Calu3 (cell line): ENCODE results near the gene EDC3. TPM values are rescaled to one million over a fixed set of nuclear protein-coding genes. Genes with fewer than 3 reads are reported as not detected.

Source experiments
- BruUV-seq: library from RNA; stranded (reverse); fragments of 400-500 nt; replicated peaks from 2 replicates; lab custom pipeline; 2021; lab: Mats Ljungman, UMichigan
- CTCF ChIA-PET: fragments of 300-600 bp; sonication (Branson Sonifier 250); formaldehyde crosslinking; loops from one replicate; lab custom pipeline; 2022; ENCODE audit warnings: antibody characterized with exemption; lab: Charles Lee
- DNase-seq: peaks from one replicate; pipeline ENCODE4 v3.0.0; 2022
- H3K27ac Mint-ChIP-seq: one replicate; pipeline ENCODE4 v1.8.0; 2022; ENCODE audit warnings: mixed read lengths; ENCODE audit not compliant: unreplicated experiment
- H3K27me3 Mint-ChIP-seq: one replicate; pipeline ENCODE4 v1.8.0; 2022; ENCODE audit warnings: mixed read lengths; ENCODE audit not compliant: unreplicated experiment
- H3K36me3 Mint-ChIP-seq: one replicate; pipeline ENCODE4 v1.8.0; 2022; ENCODE audit warnings: mild to moderate bottlenecking, moderate library complexity, mixed read lengths; ENCODE audit not compliant: insufficient read depth, unreplicated experiment
- H3K4me1 Mint-ChIP-seq: one replicate; pipeline ENCODE4 v1.8.0; 2022; ENCODE audit warnings: mild to moderate bottlenecking, low read depth, mixed read lengths; ENCODE audit not compliant: unreplicated experiment
- H3K4me3 Mint-ChIP-seq: one replicate; pipeline ENCODE4 v1.8.0; 2022; ENCODE audit warnings: mild to moderate bottlenecking, low read depth, moderate library complexity, mixed read lengths; ENCODE audit not compliant: unreplicated experiment
- H3K9me3 Mint-ChIP-seq: one replicate; pipeline ENCODE4 v1.8.0; 2022; ENCODE audit warnings: low read depth, mixed read lengths; ENCODE audit not compliant: unreplicated experiment
- intact Hi-C: fragments of 100-400 bp; cut with micrococcal nuclease; formaldehyde crosslinking; loops from one replicate; pipeline ENCODE4 v1.10.0; 2022; ENCODE audit not compliant: unreplicated experiment
- total RNA-seq: library from RNA; stranded (reverse); gene quantifications from 2 replicates; pipeline ENCODE4 v1.2.3, GENCODE V29; 2022
- TF ChIP-seq, protein P1 (sequence below): fragments of 200-600 bp; IDR thresholded peaks from one replicate; pipeline ENCODE4 v1.8.0; 2022; ENCODE audit warnings: antibody characterized with exemption; ENCODE audit not compliant: unreplicated experiment

Gene EDC3
- total RNA-seq, 1 experiment from 2014 or later: 70.1 TPM

DNA sequence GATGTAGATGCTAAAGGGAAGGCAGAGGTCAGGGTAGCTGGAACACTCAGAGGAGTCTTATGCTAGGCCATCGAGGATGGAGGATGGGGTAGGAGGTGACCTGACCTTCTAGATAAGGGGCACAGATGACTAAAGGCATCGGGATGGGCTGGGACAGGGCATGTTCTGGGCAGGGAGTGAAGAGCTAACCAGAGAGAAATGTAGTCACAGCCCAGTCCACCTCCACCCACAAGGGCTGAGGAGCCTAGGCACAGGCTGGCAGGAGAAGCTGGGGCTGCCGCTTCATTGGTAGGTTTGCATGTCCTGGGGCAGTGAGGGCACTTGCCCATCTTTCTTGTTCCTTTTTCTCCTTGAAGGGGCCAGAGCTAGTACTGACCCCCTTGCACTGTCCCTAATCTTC lies 67.6 kb downstream of the EDC3 start:
- H3K27ac Mint-ChIP-seq: no peak overlapping the region
- CTCF ChIA-PET: interaction anchor here (0.6 to 1.0 kb wide), 2 partner anchors 140 to 263 kb away, joined by 3 to 6 read pairs; no protein-coding TSS in a partner anchor
- TF ChIP-seq, protein P1, sequence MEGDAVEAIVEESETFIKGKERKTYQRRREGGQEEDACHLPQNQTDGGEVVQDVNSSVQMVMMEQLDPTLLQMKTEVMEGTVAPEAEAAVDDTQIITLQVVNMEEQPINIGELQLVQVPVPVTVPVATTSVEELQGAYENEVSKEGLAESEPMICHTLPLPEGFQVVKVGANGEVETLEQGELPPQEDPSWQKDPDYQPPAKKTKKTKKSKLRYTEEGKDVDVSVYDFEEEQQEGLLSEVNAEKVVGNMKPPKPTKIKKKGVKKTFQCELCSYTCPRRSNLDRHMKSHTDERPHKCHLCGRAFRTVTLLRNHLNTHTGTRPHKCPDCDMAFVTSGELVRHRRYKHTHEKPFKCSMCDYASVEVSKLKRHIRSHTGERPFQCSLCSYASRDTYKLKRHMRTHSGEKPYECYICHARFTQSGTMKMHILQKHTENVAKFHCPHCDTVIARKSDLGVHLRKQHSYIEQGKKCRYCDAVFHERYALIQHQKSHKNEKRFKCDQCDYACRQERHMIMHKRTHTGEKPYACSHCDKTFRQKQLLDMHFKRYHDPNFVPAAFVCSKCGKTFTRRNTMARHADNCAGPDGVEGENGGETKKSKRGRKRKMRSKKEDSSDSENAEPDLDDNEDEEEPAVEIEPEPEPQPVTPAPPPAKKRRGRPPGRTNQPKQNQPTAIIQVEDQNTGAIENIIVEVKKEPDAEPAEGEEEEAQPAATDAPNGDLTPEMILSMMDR: no peak
- H3K27me3 Mint-ChIP-seq: no peaks in the 10 kb centered on the region
- no TSS peak for BruUV-seq
- DNase-seq: no peak
- H3K4me1 Mint-ChIP-seq: no peaks in the 10 kb centered on the region
- H3K9me3 Mint-ChIP-seq: no peaks in the 10 kb centered on the region
- intact Hi-C loops: no loop called here
- H3K36me3 Mint-ChIP-seq: peaks cover 86% of the 10 kb centered on the region
- no peak overlapping the region for H3K4me3 Mint-ChIP-seq

DNA sequence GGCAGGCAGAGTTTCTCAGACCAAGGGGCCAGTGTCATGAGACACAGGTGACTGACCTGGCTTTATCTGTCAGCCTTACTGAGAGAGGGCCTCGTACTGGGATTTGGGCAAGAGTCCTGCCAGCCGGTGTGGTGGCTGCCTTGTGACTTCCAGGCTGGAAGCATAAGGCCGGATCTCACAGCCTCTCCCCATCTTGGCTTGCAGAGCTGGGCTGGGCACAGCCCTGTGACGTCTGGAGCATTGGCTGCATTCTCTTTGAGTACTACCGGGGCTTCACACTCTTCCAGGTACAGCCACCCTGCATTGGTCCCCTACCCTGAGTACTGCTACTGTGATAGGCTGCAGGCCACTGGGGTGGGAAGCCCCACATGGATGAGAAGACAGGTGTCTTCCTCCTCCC lies 68.1 kb downstream of the EDC3 start:
- DNase-seq: no peak
- peaks cover 88% of the 10 kb centered on the region for H3K36me3 Mint-ChIP-seq
- no peaks in the 10 kb centered on the region for H3K9me3 Mint-ChIP-seq
- H3K4me1 Mint-ChIP-seq: no peaks in the 10 kb centered on the region
- H3K4me3 Mint-ChIP-seq: no peak overlapping the region
- BruUV-seq: no TSS peak
- no peak overlapping the region for H3K27ac Mint-ChIP-seq
- intact Hi-C loops: no loop called here
- CTCF ChIA-PET: interaction anchor here (1.0 kb wide), 1 partner anchor 141 kb away, joined by 3 read pairs; no protein-coding TSS in a partner anchor
- TF ChIP-seq, protein P1: no peak
- H3K27me3 Mint-ChIP-seq: no peaks in the 10 kb centered on the region

DNA sequence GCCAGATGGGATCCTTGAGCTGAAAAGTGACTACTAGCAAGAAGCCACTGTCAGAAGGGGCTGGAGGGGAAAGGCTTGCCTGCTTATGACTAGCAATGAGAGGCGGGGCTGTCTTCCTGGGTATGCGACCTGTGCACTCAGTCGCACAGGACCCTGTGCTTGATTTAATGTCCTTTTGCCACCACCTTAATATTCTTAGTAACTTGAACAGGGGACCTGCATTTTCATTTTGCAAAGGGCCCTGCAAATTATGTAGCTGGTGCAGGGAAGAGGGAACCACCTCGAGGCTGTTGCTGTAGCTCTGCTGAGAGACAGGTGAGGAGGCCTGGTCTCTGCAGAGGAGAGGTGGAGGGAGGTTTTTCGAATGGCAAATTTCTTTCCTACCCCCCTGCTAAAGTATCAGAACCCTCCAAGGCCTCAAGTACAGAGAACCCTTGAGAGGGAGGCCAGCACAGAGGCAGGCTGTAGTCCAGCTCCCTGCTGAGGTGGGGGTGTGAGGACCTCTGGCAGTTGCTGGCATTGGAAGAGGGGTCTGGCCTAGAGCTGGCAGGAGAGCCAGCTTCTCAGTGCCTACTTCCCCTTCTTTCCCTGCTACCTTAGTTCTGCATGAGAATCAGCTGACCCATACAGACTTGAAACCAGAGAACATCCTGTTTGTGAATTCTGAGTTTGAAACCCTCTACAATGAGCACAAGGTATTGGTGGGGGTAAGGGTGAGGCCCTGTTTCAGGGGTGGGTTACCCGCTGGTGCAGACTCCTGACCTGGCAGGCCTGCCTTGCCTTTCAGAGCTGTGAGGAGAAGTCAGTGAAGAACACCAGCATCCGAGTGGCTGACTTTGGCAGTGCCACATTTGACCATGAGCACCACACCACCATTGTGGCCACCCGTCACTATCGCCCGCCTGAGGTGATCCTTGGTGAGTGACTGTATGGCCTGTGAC lies 68.8 kb downstream of the EDC3 start:
- Mint-ChIP-seq H3K27me3 (no peaks in the 10 kb centered on the region), H3K36me3 (peaks cover 88% of the 10 kb centered on the region), H3K9me3 (no peaks in the 10 kb centered on the region), H3K4me3 (no peak overlapping the region), H3K4me1 (no peaks in the 10 kb centered on the region), H3K27ac (no peak overlapping the region)
- CTCF ChIA-PET: interaction anchor here (0.7 to 0.9 kb wide), 2 partner anchors 11 to 141 kb away, joined by 3 to 5 read pairs; no protein-coding TSS in a partner anchor
- intact Hi-C loops: no loop called here
- no TSS peak for BruUV-seq
- TF ChIP-seq, protein P1: no peak
- no peak for DNase-seq

DNA sequence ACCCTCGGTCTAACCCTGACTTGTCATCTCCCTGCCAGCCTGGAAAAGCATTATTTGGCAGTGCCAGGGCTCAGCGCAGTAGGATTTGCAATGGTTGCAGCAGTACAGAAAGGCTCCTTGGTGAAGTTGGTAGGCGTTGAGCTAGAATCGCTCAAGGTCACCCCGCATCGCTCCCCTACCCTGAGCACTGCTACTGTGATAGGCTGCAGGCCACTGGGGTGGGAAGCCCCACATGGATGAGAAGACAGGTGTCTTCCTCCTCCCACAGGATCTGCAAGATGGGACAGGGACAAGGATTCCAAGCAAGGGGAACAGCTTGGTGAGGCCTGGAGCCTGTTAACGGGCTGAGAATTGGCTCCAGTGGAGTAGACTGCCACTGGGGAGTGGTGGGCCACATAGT lies 69.5 kb downstream of the EDC3 start:
- intact Hi-C loops: no loop called here

More for the DNA sequence above, 69.5 kb downstream of the EDC3 start:
- no peak overlapping the region for H3K4me3 Mint-ChIP-seq
- no peak for DNase-seq
- H3K9me3 Mint-ChIP-seq: no peaks in the 10 kb centered on the region
- BruUV-seq: no TSS peak
- no peaks in the 10 kb centered on the region for H3K27me3 Mint-ChIP-seq
- peaks cover under 1% of the 10 kb centered on the region for H3K4me1 Mint-ChIP-seq
- TF ChIP-seq, protein P1: no peak
- no peak overlapping the region for H3K27ac Mint-ChIP-seq
- CTCF ChIA-PET: interaction anchor here (0.9 kb wide), 1 partner anchor 10 kb away, joined by 3 read pairs; no protein-coding TSS in a partner anchor
- H3K36me3 Mint-ChIP-seq: peaks cover 92% of the 10 kb centered on the region
